AG08395 (cell line): ENCODE results near the gene HDAC3.
A peak's percentile ranks its signal among the peaks of the same experiment; 100 is the strongest.
"Not testable (repeated sequence)": the region's sequence is repeated elsewhere in the genome, so short reads cannot be mapped to it uniquely, and the experiment has no call there.

Experiments used
- DNase-seq: peaks from one replicate; pipeline ENCODE4 v3.0.0; 2012; ENCODE audit warnings: mixed read lengths, low spot score

HDAC3 gene

DNA sequence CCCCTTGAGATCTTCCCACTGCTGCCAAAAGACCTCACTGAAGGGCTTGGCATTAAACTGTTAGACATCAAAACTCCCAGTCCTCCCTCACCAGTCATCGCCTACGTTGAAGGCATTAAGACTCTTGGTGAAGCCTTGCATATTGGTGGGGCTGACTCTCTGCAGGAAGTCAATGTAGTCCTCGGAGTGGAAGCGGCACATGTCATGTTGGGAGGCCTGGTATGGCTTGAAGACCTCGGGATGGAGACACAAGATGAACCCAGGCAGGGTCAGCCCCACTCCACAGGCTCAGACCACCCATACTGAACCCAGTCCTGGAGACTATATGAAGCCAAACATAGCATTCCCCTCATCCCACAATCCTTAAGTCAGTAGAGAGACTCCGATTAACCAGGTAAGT, 1.9 kb downstream of the HDAC3 start:
- DNase-seq: no peak

- DNase-seq: no peak
Measured at GRCh38 chr5:141633871-141634561, 2.6 kb downstream of the HDAC3 start.

DNA sequence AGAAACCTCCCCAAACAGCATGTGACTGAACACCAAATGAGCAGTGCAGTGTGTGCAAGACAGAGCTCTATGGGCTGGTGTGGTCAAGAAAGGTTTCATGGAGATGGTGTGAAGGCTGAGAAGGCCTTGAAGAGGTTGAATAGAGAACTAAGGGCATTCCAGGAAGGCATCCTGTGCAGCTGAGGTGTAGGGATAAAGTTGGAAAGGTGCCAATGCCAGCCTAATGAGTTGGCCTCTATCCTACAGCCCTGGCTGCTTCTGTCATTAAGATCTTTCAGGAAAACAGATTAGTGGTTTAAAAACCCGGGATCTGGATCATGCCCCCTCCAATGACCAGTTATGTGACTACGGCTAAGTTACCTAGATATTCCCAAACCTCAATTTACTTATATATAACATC, 4.0 kb downstream of the HDAC3 start:
- no peak for DNase-seq

DNA sequence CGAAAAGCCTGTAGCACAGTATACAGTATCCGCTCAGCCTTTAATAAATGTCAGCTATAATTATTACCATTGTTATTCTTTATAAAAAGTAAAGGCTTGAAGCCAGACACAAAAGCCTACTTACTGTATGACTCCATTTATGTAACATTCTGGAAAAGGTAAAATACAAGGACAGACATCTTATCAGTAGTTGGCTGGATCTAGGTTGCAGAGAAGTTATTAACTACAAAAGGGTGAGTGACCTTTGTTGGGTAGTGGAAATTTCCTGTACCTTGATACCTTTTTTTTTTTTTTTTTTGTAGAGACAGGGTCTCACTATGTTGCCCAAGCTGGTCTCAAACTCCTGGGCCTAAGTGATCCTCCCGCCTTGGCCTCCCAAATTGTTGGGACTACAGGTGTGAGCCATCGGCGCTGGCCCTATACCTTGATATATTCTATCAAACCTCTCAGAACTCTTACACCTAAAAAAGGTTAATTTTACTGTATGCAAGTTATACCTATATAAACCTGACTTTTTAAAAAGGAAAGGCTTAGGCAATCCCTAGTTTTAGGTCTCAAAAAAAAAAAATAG, 6.0 kb downstream of the HDAC3 start:
- DNase-seq: no peak

- no peak for DNase-seq
Measured at GRCh38 chr5:141628175-141628788, 8.4 kb downstream of the HDAC3 start.

GRCh38 chr5:141623611-141624010, 13.0 kb downstream of the HDAC3 start:
- DNase-seq: no peak

- no peak for DNase-seq
Measured at GRCh38 chr5:141623186-141623585, 13.5 kb downstream of the HDAC3 start.

DNA sequence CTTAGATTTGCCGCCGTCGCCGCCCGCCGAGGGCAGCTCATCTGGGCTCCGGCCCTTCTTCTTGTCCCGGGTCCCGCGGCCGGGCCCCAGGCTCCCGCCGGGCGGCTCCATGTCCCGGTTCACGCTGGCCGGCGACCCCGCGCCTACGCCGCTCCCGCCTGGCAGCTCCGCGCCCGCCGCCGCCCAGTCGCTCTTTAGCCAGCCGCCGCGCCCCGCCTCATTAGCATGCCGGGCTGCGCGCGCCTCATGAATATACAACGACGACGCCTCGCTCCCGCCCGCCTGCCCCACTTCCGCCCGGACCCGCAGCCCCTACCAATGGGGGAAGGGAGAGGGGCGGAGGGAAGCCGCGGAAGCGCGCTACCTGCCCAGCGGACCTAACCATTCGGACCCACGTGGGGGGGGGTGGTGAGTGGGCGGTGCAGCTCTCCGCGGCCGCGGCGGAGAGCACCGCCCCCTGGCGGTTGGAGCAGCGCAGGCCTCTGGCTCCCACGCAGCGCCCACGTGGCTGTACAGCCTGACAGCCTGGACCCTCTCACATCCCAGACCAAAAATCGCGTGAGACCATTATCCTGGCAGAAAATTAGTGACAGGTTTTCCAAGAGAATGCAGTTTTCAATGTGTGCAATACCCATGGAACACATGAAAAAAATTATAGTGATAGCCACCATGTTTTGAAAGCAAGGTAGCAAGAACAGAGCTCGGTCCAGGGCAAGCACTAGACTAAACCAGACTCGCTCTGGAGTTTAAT, 17.7 kb downstream of the HDAC3 start, which contains the start of gene DIAPH1:
DIAPH1 (minus strand) TSS at position 197 of the 751 bp plus-strand sequence; CDS start at position 111, 86 bp downstream.
- peak; percentile 95 for DNase-seq

GRCh38 chr5:141618030-141618803, 18.4 kb downstream of the HDAC3 start:
- DNase-seq: peak; percentile 22

DNA sequence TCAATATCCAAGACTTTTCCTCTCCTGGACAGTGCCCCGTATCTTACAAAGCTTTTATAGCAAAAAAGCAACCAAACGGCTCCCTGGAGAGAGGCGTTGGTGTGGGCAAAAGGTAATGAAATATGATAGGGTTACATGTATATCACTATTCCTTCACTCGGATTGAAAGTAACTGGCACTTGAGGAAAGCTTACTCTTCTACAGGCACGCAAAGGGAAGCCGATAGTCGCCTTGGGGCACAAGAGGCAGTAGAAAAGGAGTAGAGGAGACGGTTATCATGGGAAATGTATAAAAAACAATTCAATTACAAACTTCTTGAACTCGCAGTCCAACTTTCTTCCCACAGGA, 19.0 kb downstream of the HDAC3 start:
- no peak for DNase-seq

GRCh38 chr5:141617128-141617527, 19.5 kb downstream of the HDAC3 start:
- DNase-seq: no peak

- no peak for DNase-seq
Measured at GRCh38 chr5:141615991-141616720, 20.5 kb downstream of the HDAC3 start.

GRCh38 chr5:141613344-141613743, 23.3 kb downstream of the HDAC3 start:
- DNase-seq: no peak

DNA sequence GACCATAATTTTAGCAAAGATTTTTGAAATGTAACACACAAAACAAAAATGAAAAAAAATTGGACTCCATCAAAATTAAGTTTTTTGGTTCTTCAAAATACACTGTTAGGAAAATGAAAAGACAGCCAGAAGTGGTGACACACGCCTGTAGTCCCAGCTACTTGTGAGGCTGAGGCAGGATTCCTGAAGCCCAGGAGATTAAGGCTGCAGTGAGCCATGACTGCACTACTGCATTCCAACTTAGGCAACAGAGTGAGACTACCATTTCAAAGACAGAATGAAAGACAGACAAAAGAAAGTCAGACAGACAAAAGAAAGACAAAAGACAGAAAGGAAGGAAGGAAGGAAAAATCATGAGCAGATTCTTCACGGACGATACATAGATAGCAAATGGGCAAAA, 25.4 kb downstream of the HDAC3 start:
- DNase-seq: no peak

DNA sequence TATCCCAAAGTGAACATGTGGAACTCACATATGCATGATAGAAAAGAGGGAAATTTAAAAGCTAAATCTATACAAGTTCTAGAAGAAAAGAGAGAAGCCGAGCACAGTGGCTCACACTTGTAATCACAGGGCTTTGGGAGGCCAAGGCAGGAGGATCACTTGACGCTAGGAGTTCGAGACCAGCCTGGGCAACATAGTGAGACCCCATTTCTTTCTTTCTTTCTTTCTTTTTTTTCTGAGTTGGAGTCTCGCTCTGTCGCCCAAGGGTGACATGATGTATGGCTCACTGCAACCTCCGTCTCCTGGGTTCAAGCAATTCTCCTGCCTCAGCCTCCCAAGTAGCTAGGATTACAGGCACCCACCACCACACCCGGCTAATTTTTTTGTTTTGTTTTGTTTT, 26.7 kb downstream of the HDAC3 start:
- not testable (repeated sequence) for DNase-seq

DNA sequence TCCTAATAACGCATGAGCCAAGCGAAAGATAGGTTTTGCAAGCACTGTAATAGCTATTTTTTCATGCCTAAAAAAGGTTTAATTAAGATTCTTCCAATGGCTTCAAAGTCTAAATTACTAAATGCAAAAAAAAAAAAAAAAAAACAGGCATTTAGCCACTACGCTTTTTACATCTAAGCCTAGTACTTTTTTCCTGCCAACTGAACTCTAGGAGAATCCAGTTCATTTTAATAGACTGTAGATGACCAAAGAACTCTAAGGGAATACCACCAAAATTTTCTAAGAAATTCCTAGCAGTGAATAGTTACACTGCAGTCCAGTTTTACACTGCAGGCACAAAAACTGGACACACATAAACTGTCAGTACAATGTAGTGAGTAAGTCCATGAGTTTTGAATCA, 27.6 kb downstream of the HDAC3 start:
- DNase-seq: no peak

DNA sequence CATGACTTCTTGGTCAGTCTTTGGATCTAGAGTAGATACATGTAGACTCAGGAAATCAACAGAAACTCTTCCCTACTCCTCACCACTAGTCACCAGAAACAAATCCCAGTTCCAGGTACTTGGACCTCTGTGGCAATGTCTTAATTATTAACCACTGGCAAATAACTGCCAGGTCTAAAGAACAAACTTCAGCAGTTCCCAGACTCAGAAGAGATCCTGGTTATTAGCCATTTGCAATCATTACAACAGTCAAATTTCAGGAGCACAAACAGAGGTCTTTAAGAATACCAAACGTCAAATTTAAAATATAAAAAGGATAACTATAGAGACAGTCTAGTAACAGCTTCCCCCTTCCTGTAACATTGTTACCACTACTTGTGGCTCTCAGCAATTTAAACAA, 28.1 kb downstream of the HDAC3 start:
- DNase-seq: no peak

- DNase-seq: no peak
Measured at GRCh38 chr5:141608046-141608445, 28.6 kb downstream of the HDAC3 start.

GRCh38 chr5:141605523-141606277, 30.9 kb downstream of the HDAC3 start:
- DNase-seq: peak; percentile 21

DNA sequence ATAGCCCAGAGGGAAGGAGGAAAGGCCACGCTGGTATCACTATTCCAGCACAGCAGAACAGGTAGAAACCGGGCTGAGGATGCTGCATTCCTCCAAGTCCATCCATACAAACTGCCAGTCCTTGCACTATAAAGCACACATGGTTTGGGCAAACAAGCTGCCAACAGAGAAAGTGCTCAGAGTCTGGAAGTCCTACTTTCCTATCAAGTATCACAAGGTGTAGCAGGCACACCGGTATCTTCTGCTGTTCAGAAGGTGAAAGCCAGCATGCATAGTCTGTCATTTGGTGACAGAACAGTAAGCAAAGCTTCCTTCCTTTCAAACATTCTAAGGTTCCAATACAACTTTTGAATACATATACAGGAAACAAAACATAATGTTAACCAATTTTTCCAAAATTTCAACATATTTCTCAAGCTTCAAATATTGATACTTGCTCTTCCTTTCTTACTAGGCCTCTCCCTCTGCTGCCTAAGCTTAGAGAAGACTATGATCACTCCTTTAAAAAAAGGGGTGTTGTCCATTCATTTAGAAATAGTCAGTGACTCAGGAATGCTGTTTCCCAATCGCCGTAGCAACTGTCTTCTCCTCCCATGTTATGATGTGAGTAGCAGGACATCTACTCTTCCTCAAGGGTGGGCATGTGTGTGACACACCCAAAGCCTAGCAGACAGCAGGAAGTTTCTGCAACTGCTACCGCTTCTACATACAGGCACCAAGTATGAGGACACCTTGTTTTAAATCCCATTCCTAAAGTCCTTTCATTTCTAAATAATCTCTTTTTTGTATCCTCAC, 32.5 kb downstream of the HDAC3 start:
- DNase-seq: peak; percentile 93
